A549 (cell line): Measurements from ENCODE around the gene RALGAPA1. TPM values are rescaled to one million over a fixed set of nuclear protein-coding genes. Genes with fewer than 3 reads are reported as not detected.

Source experiments
- ATAC-seq, 2 experiments: fragments of 200-7000 bp in 1 of 2; fragments of >200 bp in 1 of 2; cut with Nextera tagmentation in 1 of 2; cut with Tn5 transposase in 1 of 2; 3 replicates each; pipeline versions ENCODE4 v1.8.0 to v1.9.1; 2018 to 2020; ENCODE audit warnings: mild to moderate bottlenecking in 1 of 2, moderate library complexity in 1 of 2
- CTCF ChIA-PET: fragments of 300-600 bp; sonication (Branson Sonifier 250); formaldehyde crosslinking; extraction: SDS; loops from one replicate; lab custom pipeline; 2021; ENCODE audit warnings: antibody characterized with exemption, inconsistent platforms; lab: Yijun Ruan, JAX
- POLR2A ChIA-PET: fragments of 350-600 bp; formaldehyde crosslinking; extraction: SDS; loops from one replicate; lab custom pipeline; 2021; ENCODE audit warnings: antibody characterized with exemption, inconsistent platforms; lab: Yijun Ruan, JAX
- DNase-seq, 2 experiments: peaks; one replicate each; pipeline versions ENCODE4 v3.0.0 to v3.0.0-alpha.2; 2011 to 2016; ENCODE audit warnings: low read depth in 1 of 2, low spot score in 1 of 2
- FAIRE-seq: peaks from 2 replicates; lab custom pipeline; 2011; peaks lifted over from hg19 to GRCh38; lab: Jason Lieb, UNC
- H3K27ac ChIP-seq, 2 experiments: fragments of >200 bp; sonication (Bioruptor Twin); formaldehyde crosslinking; 3 replicates each; pipeline ENCODE4 v1.5.1; 2016 to 2017
- H3K4me1 ChIP-seq: fragments of >200 bp; sonication (Bioruptor Twin); formaldehyde crosslinking; 3 replicates; pipeline ENCODE4 v1.6.1; 2016
- H3K4me2 ChIP-seq: fragments of >200 bp; sonication (Bioruptor Twin); formaldehyde crosslinking; 3 replicates; pipeline ENCODE4 v1.6.1; 2016
- H3K4me3 ChIP-seq: fragments of >200 bp; sonication (Bioruptor Twin); formaldehyde crosslinking; 3 replicates; pipeline ENCODE4 v1.5.1; 2016
- H3K9me3 ChIP-seq: fragments of >200 bp; sonication (Bioruptor Twin); formaldehyde crosslinking; 3 replicates; pipeline ENCODE4 v1.6.1; 2016
- CHD2 ChIP-seq: fragments of 150-350 bp; IDR thresholded peaks from 2 replicates; pipeline ENCODE4 v1.6.1; 2014; ENCODE audit warnings: low read length; ENCODE audit not compliant: partially characterized antibody
- FOSB ChIP-seq: fragments of 250-450 bp; sonication (Bioruptor Pico); IDR thresholded peaks from 2 replicates; pipeline ENCODE4 v1.5.0; 2020; ENCODE audit warnings: mild to moderate bottlenecking, moderate library complexity
- GATA3 ChIP-seq: IDR thresholded peaks from 2 replicates; pipeline ENCODE4 v1.6.1; 2012; ENCODE audit warnings: borderline replicate concordance
- HEYL ChIP-seq: fragments of 250-450 bp; sonication (Bioruptor Pico); IDR thresholded peaks from 2 replicates; pipeline ENCODE4 v1.8.0; 2021; ENCODE audit warnings: mild to moderate bottlenecking, moderate library complexity
- JUN ChIP-seq, 2 experiments: fragments of >200 bp; sonication (Bioruptor Twin); formaldehyde crosslinking; IDR thresholded peaks; 2 replicates in 1 of 2; 3 replicates in 1 of 2; pipeline ENCODE4 v1.6.1; 2016 to 2017
- KDM1A ChIP-seq: fragments of 200-600 bp; sonication (generic); IDR thresholded peaks from 2 replicates; pipeline ENCODE4 v1.6.1; 2016; ENCODE audit warnings: low read depth, mild to moderate bottlenecking
- NPAS2 ChIP-seq: fragments of 250-450 bp; sonication (Bioruptor Pico); IDR thresholded peaks from 2 replicates; pipeline ENCODE4 v1.8.0; 2022; ENCODE audit warnings: mild to moderate bottlenecking, moderate library complexity, borderline replicate concordance
- POLR2A ChIP-seq: IDR thresholded peaks from 2 replicates; pipeline ENCODE4 v1.6.1; 2012; ENCODE audit warnings: mild to moderate bottlenecking, low read length
- RAD21 ChIP-seq, 2 experiments: fragments of >200 bp in 1 of 2; sonication (Bioruptor Twin) in 1 of 2; formaldehyde crosslinking in 1 of 2; IDR thresholded peaks in 1 of 2; conservative IDR thresholded peaks in 1 of 2; 2 replicates in 1 of 2; 3 replicates in 1 of 2; pipeline ENCODE4 v1.6.1; 2012 to 2018; ENCODE audit warnings: inconsistent platforms in 1 of 2
- SREBF2 ChIP-seq: fragments of 450-650 bp; IDR thresholded peaks from 2 replicates; pipeline ENCODE4 v1.6.1; 2014; ENCODE audit warnings: mild to moderate bottlenecking, moderate library complexity
- ZC3H11A ChIP-seq: fragments of 450-650 bp; IDR thresholded peaks from 2 replicates; pipeline ENCODE4 v1.6.1; 2014; ENCODE audit warnings: antibody characterized with exemption, mild to moderate bottlenecking
- ZSCAN20 ChIP-seq: fragments of 250-450 bp; sonication (Bioruptor Pico); IDR thresholded peaks from 2 replicates; pipeline ENCODE4 v1.8.0; 2022; ENCODE audit warnings: mild to moderate bottlenecking, moderate library complexity
- WGBS: methylation state at CpG from one replicate; pipeline ENCODE4 v1.1.6; 2017; ENCODE audit errors: missing lambda C conversion rate; 5-methylcytosine and 5-hydroxymethylcytosine counted together
- polyA plus RNA-seq, 4 experiments: library from polyadenylated mRNA; depleted of rRNA in 3 of 4; stranded (reverse); fragments of >200 nt; fragmentation: RNase III in 1 of 4; extraction: RNeasy Plus Mini Kit Qiagen cat#74134 plus additional on column Dnase treatment in 1 of 4; gene quantifications; 2 replicates in 3 of 4; 3 replicates in 1 of 4; pipeline ENCODE4 v1.2.3, GENCODE V29; 2011 to 2017
- TF ChIP-seq, protein P1 (sequence below): IDR thresholded peaks from 2 replicates; pipeline ENCODE4 v1.6.1; 2012
- TF ChIP-seq, protein P2 (sequence below): fragments of 250-450 bp; sonication (Bioruptor Pico); IDR thresholded peaks from 2 replicates; pipeline ENCODE4 v1.5.0; 2020; ENCODE audit warnings: low read depth, mild to moderate bottlenecking, moderate library complexity
- TF ChIP-seq, protein P3 (sequence below): fragments of 250-450 bp; sonication (Bioruptor Pico); IDR thresholded peaks from 2 replicates; pipeline ENCODE4 v1.5.0; 2021; ENCODE audit warnings: mild to moderate bottlenecking, moderate library complexity, borderline replicate concordance
- TF ChIP-seq, protein P4 (sequence below): fragments of >200 bp; sonication (Bioruptor Twin); formaldehyde crosslinking; IDR thresholded peaks from 2 replicates; pipeline ENCODE4 v1.6.1; 2016

RALGAPA1 gene
- polyA plus RNA-seq, 2 of the 4 experiments (the other 2 are of a cell fraction), result 8.2 to 17.1 TPM

DNA sequence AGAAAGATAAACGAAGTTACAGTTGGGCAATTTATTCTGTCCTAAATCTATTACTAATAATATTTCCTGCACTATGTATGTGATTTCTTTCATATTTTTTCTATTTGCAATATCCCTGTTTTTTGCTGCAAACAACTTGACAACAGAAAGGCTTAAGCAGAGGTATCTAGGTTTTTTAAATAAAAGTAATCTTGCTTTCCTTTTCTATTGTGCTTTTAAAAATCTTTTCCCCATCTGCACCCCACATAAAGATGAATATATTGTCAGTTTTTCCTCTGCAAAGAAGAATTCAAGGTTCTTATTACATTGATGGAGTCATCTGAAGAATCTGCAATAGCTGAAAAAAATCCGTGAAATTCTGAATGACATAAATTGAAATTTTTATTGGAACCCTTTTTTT is 502 bp upstream of the RALGAPA1 start:
- peak overlapping the region; percentile 84; the same call in 2 of the 3 replicates for H3K4me3 ChIP-seq
- 28% methylated on average over 2 of the region's 2 CpGs for WGBS
- FAIRE-seq (no peak), ATAC-seq (no peak), DNase-seq (no peak)
- H3K4me1 ChIP-seq, result peaks cover 18% of the 10 kb centered on the region
- TF ChIP-seq, protein P1, sequence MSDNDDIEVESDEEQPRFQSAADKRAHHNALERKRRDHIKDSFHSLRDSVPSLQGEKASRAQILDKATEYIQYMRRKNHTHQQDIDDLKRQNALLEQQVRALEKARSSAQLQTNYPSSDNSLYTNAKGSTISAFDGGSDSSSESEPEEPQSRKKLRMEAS, result no peak
- no peak for TF ChIP-seq RAD21 (conservative IDR thresholded peaks at IDR 0.05 in 1 of 2, IDR thresholded peaks at IDR 0.05 in 1 of 2)
- peak overlapping the region; percentile 46 for H3K4me2 ChIP-seq
- H3K9me3 ChIP-seq, result no peaks in the 10 kb centered on the region
- ChIA-PET POLR2A (interaction anchor here (1.7 kb wide), 1 partner anchor 16 kb away, joined by 20 read pairs; the partner anchor contains the start of gene BRMS1L), CTCF (interaction anchor here (0.5 to 1.3 kb wide), 3 partner anchors 9 to 782 kb away, joined by 3 to 5 read pairs (median 3); no protein-coding TSS in a partner anchor)
- H3K27ac ChIP-seq, result no peak overlapping the region

DNA sequence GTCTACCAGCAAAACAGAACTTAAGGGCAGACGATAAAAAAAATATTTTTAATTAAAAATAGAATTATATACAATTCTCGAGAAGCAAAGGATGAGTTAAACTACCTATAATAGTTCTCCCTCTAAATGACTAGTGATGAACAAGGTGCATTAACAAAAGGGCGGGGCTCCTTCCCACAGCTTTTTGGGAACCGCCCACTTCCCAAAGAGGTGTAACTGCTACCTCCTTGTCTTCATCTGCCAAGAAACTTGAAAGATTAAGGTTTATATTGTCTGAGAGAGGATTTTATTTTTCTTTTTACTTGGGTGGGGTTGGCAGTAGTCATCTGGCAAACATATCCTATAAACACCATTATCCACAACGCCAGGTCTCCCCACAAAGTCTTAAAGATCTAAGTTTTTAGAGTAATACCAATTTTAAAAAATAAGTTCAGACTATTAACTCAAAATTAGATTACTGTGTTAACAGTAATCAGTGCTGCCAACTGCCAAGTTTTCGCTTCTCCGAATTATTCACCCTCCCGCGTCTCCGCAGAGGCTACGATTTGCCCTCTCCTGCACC is 938 bp downstream of the RALGAPA1 start:
- ChIA-PET POLR2A (interaction anchor here (2.3 kb wide), 1 partner anchor 18 kb away, joined by 10 read pairs; the partner anchor contains the start of gene BRMS1L), CTCF (interaction anchor here (1.3 kb wide), 1 partner anchor 11 kb away, joined by 8 read pairs; no protein-coding TSS in a partner anchor)
- peak in 1 of 2 experiments; percentile 31 for DNase-seq
- peaks cover 18% of the 10 kb centered on the region for H3K4me1 ChIP-seq
- H3K4me3 ChIP-seq, result peak overlapping the region; percentile 84
- FAIRE-seq, result no peak
- no peaks in the 10 kb centered on the region for H3K9me3 ChIP-seq
- H3K27ac ChIP-seq, result peak overlapping the region; percentile 86 to 92
- peak; percentile 20 to 33; a peak in 2 of 6 replicates for ATAC-seq
- peak overlapping the region; percentile 94 for H3K4me2 ChIP-seq
- WGBS, result under 1% methylated on average over 11 of the region's 11 CpGs
- TF ChIP-seq HEYL (CRISPR knock-in tag), result no peak
- TF ChIP-seq, protein P2, sequence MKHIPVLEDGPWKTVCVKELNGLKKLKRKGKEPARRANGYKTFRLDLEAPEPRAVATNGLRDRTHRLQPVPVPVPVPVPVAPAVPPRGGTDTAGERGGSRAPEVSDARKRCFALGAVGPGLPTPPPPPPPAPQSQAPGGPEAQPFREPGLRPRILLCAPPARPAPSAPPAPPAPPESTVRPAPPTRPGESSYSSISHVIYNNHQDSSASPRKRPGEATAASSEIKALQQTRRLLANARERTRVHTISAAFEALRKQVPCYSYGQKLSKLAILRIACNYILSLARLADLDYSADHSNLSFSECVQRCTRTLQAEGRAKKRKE, result no peak
- TF ChIP-seq, protein P3, sequence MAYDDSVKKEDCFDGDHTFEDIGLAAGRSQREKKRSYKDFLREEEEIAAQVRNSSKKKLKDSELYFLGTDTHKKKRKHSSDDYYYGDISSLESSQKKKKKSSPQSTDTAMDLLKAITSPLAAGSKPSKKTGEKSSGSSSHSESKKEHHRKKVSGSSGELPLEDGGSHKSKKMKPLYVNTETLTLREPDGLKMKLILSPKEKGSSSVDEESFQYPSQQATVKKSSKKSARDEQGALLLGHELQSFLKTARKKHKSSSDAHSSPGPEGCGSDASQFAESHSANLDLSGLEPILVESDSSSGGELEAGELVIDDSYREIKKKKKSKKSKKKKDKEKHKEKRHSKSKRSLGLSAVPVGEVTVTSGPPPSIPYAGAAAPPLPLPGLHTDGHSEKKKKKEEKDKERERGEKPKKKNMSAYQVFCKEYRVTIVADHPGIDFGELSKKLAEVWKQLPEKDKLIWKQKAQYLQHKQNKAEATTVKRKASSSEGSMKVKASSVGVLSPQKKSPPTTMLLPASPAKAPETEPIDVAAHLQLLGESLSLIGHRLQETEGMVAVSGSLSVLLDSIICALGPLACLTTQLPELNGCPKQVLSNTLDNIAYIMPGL, result no peak
- TF ChIP-seq ZC3H11A, result no peak
- TF ChIP-seq, protein P4, sequence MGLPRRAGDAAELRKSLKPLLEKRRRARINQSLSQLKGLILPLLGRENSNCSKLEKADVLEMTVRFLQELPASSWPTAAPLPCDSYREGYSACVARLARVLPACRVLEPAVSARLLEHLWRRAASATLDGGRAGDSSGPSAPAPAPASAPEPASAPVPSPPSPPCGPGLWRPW, result no peak
- no peak for TF ChIP-seq GATA3
- TF ChIP-seq KDM1A, result no peak

DNA sequence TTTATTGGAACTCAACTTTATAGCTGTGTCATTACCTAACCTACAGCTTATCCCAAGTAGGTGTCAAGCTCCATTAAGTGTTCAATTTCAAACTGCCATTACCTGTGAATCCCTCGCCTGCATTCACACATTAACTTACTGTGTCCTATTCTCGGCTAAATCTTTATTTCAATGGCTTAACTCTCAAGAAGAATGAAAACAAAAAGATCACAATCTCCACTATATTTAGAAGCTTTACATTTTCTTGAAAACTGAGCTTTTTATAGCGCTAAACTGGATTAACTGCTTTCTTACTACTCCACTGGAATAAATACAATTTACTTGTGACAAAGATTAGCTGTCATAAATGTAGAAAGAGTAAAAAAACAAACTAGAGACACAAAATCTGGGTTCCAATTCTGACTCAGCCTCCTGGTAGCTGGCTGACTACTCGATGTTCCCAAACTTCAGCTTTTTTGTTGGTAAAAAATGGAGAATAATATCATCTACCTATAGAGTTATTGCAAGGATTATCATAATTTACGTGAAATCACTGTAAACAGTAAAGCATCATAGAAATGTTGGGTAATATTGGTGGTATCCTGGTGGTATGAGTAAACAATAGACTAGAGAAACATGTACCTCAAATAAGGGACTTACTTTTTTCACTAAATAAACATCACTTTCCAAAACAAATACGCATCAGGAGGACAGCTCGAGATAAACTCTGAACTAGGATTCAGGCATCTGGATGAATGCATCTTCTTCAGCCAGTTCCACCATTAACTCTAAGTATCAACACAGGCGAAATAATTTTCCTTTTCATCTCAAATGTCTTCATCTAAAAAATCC is 1.7 kb downstream of the RALGAPA1 start:
- 36% methylated on average over 8 of the region's 8 CpGs for WGBS
- H3K4me1 ChIP-seq, result peaks cover 18% of the 10 kb centered on the region
- no peaks in the 10 kb centered on the region for H3K9me3 ChIP-seq
- no peak for ATAC-seq
- ChIA-PET CTCF (interaction anchor here (1.3 to 1.8 kb wide), 2 partner anchors 11 to 15 kb away, joined by 5 to 8 read pairs; no protein-coding TSS in a partner anchor), POLR2A (interaction anchor here (2.3 kb wide), 1 partner anchor 19 kb away, joined by 10 read pairs; the partner anchor contains the start of gene BRMS1L)
- TF ChIP-seq POLR2A (no peak), SREBF2 (no peak), CHD2 (no peak), ZSCAN20 (CRISPR knock-in tag) (no peak), FOSB (CRISPR knock-in tag) (no peak), ZC3H11A (no peak), JUN (IDR thresholded peaks at IDR 0.05) (no peak), NPAS2 (CRISPR knock-in tag) (no peak)
- peak overlapping the region; percentile 84 for H3K4me3 ChIP-seq
- no peak overlapping the region for H3K27ac ChIP-seq
- DNase-seq, result no peak
- no peak for FAIRE-seq
- H3K4me2 ChIP-seq, result peak overlapping the region; percentile 94
